AG09309 (cell line): Measurements from ENCODE around the gene NUBPL.

Experiments used
- DNase-seq: peaks from one replicate; pipeline ENCODE4 v3.0.0-alpha.2; 2010; ENCODE audit warnings: low read depth
- H3K4me3 ChIP-seq: 2 replicates; pipeline ENCODE4 v1.5.1; 2011; ENCODE audit warnings: mild to moderate bottlenecking, low read depth, low read length, moderate library complexity; ENCODE audit not compliant: control insufficient read depth
- TF ChIP-seq, protein P1 (sequence below): IDR thresholded peaks from 2 replicates; pipeline ENCODE4 v1.5.1; 2011; ENCODE audit warnings: mild to moderate bottlenecking, low read depth, low read length, inconsistent platforms; ENCODE audit not compliant: insufficient read depth, control insufficient read depth; ENCODE audit errors: missing control alignments

The NUBPL gene

DNA sequence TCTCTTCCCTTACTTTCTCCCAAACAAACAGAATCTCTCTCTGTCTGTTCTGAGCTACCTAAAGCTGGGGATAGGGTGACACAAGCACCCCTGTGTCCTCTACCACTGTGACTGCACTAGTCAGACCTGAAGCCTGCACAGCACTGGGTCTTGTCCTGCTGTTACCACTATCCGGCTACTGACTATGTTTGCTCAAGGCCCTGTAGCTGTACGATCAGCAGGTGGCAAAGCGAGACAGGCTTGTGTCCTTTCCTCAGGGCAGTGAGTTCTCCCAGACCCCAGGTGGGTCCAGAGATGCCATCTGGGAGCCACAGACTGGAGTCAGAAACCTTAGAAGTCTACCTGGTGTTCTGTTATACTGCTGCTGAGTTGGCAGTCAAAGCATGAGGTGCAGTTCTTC, 116.4 kb downstream of the NUBPL start:
- TF ChIP-seq, protein P1, sequence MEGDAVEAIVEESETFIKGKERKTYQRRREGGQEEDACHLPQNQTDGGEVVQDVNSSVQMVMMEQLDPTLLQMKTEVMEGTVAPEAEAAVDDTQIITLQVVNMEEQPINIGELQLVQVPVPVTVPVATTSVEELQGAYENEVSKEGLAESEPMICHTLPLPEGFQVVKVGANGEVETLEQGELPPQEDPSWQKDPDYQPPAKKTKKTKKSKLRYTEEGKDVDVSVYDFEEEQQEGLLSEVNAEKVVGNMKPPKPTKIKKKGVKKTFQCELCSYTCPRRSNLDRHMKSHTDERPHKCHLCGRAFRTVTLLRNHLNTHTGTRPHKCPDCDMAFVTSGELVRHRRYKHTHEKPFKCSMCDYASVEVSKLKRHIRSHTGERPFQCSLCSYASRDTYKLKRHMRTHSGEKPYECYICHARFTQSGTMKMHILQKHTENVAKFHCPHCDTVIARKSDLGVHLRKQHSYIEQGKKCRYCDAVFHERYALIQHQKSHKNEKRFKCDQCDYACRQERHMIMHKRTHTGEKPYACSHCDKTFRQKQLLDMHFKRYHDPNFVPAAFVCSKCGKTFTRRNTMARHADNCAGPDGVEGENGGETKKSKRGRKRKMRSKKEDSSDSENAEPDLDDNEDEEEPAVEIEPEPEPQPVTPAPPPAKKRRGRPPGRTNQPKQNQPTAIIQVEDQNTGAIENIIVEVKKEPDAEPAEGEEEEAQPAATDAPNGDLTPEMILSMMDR, result no peak
- DNase-seq, result no peak
- H3K4me3 ChIP-seq, result no peak overlapping the region

DNA sequence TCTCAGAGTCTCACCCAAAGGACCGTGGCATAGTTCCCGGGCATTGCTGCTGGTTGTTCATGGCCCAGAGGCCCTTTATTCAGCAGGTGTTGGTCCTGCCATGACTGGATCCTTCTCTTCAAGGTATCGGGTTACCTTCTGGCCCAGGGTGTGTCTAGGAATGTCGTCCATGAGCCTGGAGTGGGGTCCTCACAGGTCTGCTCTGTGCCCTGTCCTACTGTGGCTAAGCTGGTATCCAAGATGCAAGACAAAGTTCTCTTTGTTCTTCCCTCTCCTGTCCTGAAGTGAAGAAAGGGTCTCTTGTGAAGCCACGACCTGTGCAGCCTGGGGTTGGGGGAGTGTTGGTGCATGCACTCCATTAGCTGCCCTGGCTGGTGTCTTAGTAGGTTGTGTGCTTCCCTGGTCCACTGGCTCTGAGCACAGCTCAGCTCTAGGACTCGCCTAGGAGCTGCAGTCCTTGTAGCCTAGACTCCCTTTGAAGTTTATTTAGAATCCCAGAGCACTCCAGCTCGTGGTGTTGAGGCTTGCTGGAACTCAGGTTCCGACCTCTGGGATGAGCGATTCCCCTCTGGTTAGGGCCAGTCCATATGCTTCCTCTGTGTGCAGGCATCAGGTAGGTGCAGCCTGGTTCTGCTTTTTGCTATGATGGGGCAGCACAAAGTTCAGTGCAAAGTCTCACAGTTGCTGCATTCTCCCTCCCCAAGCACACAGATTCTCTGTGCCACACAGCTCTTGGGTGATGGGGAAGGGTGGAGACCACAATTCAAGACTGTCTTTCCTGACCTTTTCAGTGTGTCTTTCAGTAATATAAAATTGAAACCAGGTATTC, 117.4 kb downstream of the NUBPL start:
- no peak overlapping the region for H3K4me3 ChIP-seq
- TF ChIP-seq, protein P1, result no peak
- no peak for DNase-seq

DNA sequence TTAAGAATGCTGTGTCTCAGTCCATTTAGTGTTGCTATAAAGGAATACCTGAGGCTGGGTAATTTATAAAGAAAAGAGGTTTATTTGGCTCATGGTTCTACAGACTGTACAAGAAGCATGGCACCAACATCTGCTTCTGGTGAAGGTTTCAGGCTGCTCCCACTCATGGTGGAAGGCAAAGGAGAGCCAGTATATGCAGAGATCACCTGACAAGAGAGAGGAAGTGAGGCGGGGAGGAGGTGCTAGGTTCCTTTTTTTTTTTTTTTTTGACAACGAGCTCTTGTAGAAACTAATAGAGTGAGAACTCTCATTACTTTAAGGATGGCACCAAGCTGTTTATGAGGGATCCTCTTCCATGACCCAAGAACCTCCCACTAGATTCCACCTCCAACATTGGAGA, 121.6 kb downstream of the NUBPL start:
- no peak overlapping the region for H3K4me3 ChIP-seq
- no peak for DNase-seq
- TF ChIP-seq, protein P1, result no peak

DNA sequence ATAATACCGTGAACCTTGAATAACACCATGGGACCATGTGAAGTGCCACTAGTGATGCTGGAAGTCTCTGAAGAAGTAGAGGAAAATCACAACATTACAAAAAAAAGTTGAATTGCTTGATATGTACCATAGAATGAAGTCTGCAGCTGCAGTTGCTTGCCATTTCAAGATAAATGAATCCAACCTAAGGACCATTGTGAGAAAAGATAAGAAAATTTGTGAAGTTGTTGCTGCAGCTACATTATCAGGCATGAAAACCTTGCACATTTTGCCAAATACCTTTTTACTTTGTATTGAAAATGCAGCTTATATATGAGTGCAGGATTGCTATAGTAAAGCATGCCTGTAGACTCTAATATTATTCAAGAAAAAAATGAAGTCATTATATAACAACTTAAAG, 126.5 kb downstream of the NUBPL start:
- DNase-seq, result no peak
- no peak overlapping the region for H3K4me3 ChIP-seq
- TF ChIP-seq, protein P1, result no peak

DNA sequence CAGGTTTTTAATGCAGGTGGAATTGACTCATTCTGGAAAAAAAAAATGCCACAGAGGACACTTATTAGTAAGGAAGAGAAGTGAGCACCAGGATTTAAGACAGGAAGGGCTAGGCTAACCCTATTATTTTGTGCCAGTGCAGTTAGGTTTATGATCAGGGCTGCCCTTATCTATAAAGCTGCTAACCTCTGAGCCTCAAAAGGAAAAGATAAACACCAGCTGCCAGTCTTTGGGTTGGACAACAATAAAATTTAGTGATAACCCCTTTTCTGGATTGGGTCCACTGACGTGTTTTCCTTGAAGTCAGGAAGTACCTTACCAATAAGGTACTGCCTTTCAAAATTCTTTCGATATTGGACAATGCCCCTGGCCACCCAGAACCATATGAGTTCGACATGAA, 128.9 kb downstream of the NUBPL start:
- DNase-seq, result no peak
- TF ChIP-seq, protein P1, result no peak
- H3K4me3 ChIP-seq, result no peak overlapping the region

DNA sequence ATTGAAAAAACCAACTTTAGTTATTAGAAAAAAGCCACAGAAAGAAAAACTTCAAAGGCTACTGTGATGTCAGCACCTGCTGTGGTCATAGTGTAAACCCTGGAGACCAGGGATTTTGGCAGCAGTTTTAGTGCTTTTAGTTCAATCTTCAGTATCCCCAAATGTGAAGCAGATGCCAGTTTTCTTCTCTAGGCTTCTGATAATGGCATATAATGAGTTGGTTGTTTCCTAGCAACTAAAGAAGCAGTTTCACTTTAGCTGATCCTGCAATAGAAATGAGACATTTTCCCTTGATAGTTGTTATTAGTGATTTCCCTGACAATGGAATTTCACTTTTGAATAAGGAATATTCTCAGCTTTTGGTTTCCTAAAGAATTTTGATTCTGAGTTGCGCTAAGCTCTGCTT, 131.2 kb downstream of the NUBPL start:
- peak; percentile 14 for DNase-seq

More for the DNA sequence above, 131.2 kb downstream of the NUBPL start:
- H3K4me3 ChIP-seq, result no peak overlapping the region
- TF ChIP-seq, protein P1, result no peak
